NCI-H146 treated with DMSO at 0.1 percent for 48 hours (cell line): ENCODE results near the gene WDR45B.

Experiments
- DNase-seq: peaks from one replicate; lab custom pipeline; 2025; ENCODE audit not compliant: unreplicated experiment; lab: John Stamatoyannopoulos, UW

The WDR45B gene

GRCh38 chr17:82601447-82602000, 46.7 kb downstream of the WDR45B start:
- no peak for DNase-seq

- no peak for DNase-seq
These were observed 47.4 kb downstream of the WDR45B start for GRCh38 chr17:82600731-82601446.

- no peak for DNase-seq
These were observed 48.3 kb downstream of the WDR45B start for GRCh38 chr17:82599674-82600661.

- no peak for DNase-seq
These were observed 49.8 kb downstream of the WDR45B start for GRCh38 chr17:82598256-82599119.

GRCh38 chr17:82596837-82597672, 51.2 kb downstream of the WDR45B start:
- DNase-seq, result no peak

- no peak for DNase-seq
These were observed 51.9 kb downstream of the WDR45B start for GRCh38 chr17:82596296-82596695.

GRCh38 chr17:82595893-82596292, 52.4 kb downstream of the WDR45B start:
- no peak for DNase-seq

GRCh38 chr17:82594571-82594970, 53.7 kb downstream of the WDR45B start:
- DNase-seq, result no peak

- no peak for DNase-seq
These were observed 54.6 kb downstream of the WDR45B start for GRCh38 chr17:82593590-82594087.

GRCh38 chr17:82592767-82593589, 55.3 kb downstream of the WDR45B start:
- DNase-seq, result no peak

- DNase-seq, result no peak
These were observed 55.9 kb downstream of the WDR45B start for GRCh38 chr17:82592289-82592766.

GRCh38 chr17:82590881-82591539, 57.2 kb downstream of the WDR45B start:
- DNase-seq, result no peak

- no peak for DNase-seq
These were observed 58.0 kb downstream of the WDR45B start for GRCh38 chr17:82590216-82590615.

- DNase-seq, result no peak
These were observed 58.4 kb downstream of the WDR45B start for GRCh38 chr17:82589851-82590180.

- DNase-seq, result no peak
These were observed 59.7 kb downstream of the WDR45B start for GRCh38 chr17:82588266-82589175.

GRCh38 chr17:82587234-82588086, 60.8 kb downstream of the WDR45B start:
- no peak for DNase-seq
